GM12801 (cell line): Measurements from ENCODE around the gene METTL4.

ENCODE experiments used
- TF ChIP-seq, protein P1 (sequence below): IDR thresholded peaks from one replicate; pipeline ENCODE4 v1.5.1; 2011; ENCODE audit warnings: control low read depth; ENCODE audit not compliant: insufficient read length; ENCODE audit errors: extremely low read depth

The METTL4 gene

DNA sequence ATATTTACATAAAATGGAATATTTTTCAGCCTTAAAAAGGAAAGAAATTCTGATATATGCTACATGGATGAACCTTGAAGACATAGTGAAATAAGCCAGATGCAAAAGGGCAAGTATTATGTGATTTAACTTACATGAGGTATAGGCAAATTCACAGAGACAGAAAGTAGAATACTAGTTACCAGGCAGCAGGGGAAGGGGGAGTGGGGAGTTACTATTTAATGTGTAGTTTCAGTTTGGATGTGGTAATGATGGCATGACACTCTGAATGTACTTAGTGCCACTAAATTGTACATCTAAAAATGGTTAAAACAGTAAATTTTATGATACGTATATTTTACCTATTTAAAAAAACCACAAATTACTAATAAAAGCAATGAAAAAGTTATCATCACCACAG is 12.1 kb downstream of the METTL4 start:
- TF ChIP-seq, protein P1, sequence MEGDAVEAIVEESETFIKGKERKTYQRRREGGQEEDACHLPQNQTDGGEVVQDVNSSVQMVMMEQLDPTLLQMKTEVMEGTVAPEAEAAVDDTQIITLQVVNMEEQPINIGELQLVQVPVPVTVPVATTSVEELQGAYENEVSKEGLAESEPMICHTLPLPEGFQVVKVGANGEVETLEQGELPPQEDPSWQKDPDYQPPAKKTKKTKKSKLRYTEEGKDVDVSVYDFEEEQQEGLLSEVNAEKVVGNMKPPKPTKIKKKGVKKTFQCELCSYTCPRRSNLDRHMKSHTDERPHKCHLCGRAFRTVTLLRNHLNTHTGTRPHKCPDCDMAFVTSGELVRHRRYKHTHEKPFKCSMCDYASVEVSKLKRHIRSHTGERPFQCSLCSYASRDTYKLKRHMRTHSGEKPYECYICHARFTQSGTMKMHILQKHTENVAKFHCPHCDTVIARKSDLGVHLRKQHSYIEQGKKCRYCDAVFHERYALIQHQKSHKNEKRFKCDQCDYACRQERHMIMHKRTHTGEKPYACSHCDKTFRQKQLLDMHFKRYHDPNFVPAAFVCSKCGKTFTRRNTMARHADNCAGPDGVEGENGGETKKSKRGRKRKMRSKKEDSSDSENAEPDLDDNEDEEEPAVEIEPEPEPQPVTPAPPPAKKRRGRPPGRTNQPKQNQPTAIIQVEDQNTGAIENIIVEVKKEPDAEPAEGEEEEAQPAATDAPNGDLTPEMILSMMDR = no peak

DNA sequence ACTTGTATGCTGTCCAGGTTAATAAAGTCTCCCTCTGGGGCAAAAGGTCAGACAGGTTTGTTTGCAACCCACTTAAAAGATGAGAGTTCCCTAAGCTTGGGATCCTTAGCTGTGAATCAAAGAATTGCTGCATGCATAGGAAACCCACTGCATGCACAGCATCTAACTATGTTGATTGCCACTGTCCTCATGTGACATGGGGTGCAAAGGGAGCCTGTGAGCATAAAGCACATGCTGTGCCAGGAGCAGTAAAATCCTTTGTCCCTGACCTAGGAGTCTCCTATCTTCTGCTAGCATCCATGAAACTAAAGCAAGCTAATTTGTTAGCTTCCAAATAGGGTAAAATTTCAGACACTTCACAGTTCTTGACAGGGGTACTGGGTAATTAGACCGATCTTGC is 13.8 kb downstream of the METTL4 start:
- TF ChIP-seq, protein P1 = no peak

DNA sequence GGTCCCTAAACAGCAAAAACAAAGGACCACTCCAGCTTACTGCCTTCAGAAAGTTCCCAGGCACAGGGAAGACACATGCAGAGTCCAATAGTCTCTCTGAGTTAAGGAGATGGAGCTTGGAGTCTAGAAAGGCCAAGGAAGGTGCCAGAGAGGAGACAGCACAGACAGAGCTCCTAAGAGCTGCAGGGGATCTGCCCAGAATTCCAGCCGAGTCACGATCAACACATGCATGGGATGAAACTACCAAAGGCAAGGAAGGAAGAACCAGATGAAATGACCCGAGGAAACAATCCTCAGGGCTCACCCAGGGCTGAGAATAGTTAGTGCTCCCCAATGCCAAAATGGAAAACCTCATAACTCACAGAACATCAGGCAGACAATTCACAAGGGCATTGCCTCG is 15.4 kb downstream of the METTL4 start:
- TF ChIP-seq, protein P1 = no peak

DNA sequence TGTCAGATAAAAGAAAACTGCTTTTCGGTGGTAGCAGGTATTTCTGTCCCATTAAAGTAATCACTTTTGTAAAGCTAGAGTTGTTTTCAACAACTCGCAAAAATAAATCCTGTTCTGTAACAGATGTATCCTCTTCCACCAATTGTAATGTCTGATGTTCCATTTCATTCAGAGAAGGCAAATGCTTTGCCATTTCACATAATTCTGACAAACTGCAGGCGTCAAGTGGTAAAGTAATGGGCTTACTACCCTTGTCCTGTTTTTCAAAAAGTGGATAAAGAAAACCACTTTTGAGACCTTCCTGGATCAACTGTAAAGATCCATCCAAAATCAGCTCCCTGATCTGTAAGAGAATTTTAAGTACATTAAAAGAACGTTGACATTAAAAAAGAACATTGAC is 16.6 kb downstream of the METTL4 start:
- TF ChIP-seq, protein P1 = no peak

DNA sequence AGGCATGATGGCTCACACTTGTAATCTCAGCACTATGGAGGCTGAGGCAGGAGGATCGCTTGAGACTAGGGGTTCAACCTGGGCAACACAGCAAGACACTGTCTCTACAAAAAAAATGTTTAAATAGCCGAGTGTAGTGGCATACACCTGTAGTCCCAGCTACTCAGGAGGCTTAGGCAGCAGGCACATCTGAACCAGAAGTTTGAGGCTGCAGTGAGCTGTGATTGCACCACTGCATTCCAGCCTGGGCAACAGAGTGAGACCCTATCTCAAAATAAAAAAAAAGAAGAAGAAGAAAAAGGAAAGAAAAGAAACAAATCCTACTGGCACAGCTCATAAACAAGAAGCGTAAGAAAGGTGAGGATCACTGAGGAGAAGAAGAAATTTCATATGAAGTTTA is 19.9 kb downstream of the METTL4 start:
- TF ChIP-seq, protein P1 = no peak

DNA sequence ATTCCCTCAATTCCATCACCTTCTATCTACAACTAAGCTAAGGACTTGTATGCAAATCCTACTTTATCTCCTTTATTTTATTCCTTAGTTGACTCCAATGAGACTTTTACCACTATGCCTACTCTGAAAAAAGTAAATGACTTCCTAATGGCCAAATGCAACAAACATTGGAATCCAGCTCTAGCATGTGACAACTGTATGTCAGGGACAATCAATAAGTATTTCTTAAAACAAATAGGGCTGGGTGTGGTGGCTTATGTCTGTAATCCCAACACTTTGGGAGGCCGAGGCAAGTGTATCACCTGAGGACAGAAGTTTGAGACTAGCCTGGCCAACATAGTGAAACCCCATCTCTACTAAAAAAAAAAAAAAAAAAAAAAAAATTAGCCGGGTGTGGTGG is 21.8 kb downstream of the METTL4 start:
- TF ChIP-seq, protein P1 = no peak

DNA sequence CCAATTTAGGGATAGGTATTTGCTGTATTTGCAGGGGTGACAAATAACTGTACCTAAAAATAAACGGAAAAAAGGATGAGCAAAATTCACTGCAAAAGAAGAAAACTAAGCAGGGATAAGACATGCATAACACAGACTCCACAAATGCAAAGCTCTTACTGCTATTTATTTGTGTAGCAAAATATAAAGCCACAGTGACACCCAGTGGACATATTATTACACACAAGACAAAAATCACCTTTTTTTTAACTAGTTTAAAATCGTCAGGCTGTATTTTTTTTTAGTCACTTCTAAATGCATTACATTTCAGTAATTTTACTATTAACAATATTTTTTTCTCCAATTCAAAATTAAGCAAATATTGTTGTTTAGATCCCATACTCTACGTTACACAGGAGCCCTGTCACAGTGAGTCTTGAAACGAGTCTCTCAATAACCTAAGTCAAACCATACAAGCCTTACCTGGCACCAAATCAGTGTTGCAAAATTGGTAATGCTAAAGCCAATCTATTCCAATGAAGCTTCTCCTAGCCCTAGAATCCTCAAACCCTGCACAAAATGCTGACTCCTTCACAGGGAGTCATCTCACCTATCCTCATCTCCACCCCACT is 23.7 kb downstream of the METTL4 start:
- TF ChIP-seq, protein P1 = no peak

DNA sequence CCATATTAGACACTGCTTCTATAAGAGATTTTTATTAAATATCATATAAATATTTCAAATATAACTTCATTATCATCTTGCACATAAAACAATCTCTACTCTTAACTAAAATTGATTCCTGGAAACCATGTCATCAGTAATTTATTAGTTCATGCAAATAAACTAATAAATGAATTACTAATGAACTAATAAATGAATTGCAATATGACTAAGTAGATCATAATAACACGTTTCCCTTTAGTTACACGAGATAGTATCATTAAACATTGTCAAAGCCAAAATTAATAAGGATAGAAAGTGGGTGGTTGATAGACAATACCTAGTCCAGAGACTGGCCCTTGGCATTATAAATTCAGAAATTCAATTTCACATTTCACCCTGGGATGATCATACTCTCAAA is 26.1 kb downstream of the METTL4 start:
- TF ChIP-seq, protein P1 = no peak
